Right cardiac atrium (tissue), 5 donors: ENCODE data around the gene B9D1. TPM values are rescaled to one million over a fixed set of nuclear protein-coding genes. Genes with fewer than 3 reads are reported as not detected.

Source experiments
- ATAC-seq, 2 donors: fragments of 200-7000 bp; cut with Tn5 transposase; one replicate each; pipeline versions ENCODE4 v1.8.0 to v1.9.1; 2020; ENCODE audit warnings: moderate library complexity in 2 of 2, mild to moderate bottlenecking in 1 of 2
- DNase-seq, 3 donors: peaks; one replicate each; pipeline ENCODE4 v3.0.0-alpha.2; 2020
- H3K27ac ChIP-seq: one replicate; pipeline ENCODE4 v1.5.1; 2013; ENCODE audit warnings: mild to moderate bottlenecking, low read length, control low read depth, moderate library complexity
- H3K27me3 ChIP-seq: one replicate; pipeline ENCODE4 v1.6.1; 2013; ENCODE audit not compliant: control insufficient read depth, insufficient read depth
- H3K4me1 ChIP-seq: one replicate; pipeline ENCODE4 v1.6.1; 2013; ENCODE audit warnings: low read length; ENCODE audit not compliant: control insufficient read depth, insufficient read depth
- H3K4me3 ChIP-seq: one replicate; pipeline ENCODE4 v1.5.1; 2013; ENCODE audit warnings: low read length, control low read depth
- H3K9me3 ChIP-seq: one replicate; pipeline ENCODE4 v1.6.1; 2013; ENCODE audit warnings: low read length; ENCODE audit not compliant: control insufficient read depth
- WGBS: extraction: QIAGEN DNeasy Blood & Tissue Kit; methylation state at CpG from one replicate; pipeline ENCODE4 v1.1.7; 2013; 5-methylcytosine and 5-hydroxymethylcytosine counted together
- intact Hi-C, 4 donors: fragments of 100-400 bp; cut with DNase I; formaldehyde crosslinking; loops; one replicate each; pipeline versions ENCODE4 v1.11.0 to v1.14.0; 2022 to 2023
- polyA plus RNA-seq: library from polyadenylated mRNA; stranded (reverse); fragments of 200-250 nt; gene quantifications from one replicate; pipeline ENCODE4 v1.2.3, GENCODE V29; 2013
- total RNA-seq, 4 donors: library from RNA; stranded (reverse); fragmentation: NEBNext Ultra II Directional; extraction: Animal tissue kit (Norgen Biotek cat#: 25700); gene quantifications; one replicate each; pipeline ENCODE4 v1.2.1, GENCODE V29; 2021
- donor health status: healthy with polysubstance abuse.
- donor health status: DM: no; HTN: yes; CAD: no.
- donor health status: DM: no; HTN: no; CAD: no.
- donor health status: DM: no; HTN: yes; CAD: no; lungs with severe emphysema.
- donor health status: DM: yes; HTN: yes; CAD: no.

The B9D1 gene
- total and polyA plus RNA-seq, 5 donors = 9.8 to 20.9 (median 12.2) TPM

GRCh38 chr17:19342611-19343255 lies 19.8 kb downstream of the B9D1 start:
- no peak for DNase-seq
- Histone ChIP-seq H3K27ac (no peak overlapping the region), H3K4me1 (peaks cover 18% of the 10 kb centered on the region), H3K9me3 (no peaks in the 10 kb centered on the region), H3K4me3 (no peak overlapping the region), H3K27me3 (no peaks in the 10 kb centered on the region)
- no peak for ATAC-seq
- 59% methylated on average over 7 of the region's 7 CpGs for WGBS
- intact Hi-C loops = no loop called here

GRCh38 chr17:19341641-19342610 lies 20.6 kb downstream of the B9D1 start:
- H3K4me1 ChIP-seq = peaks cover 19% of the 10 kb centered on the region
- 46% methylated on average over 20 of the region's 20 CpGs for WGBS

GRCh38 chr17:19341211-19341631 lies 21.3 kb downstream of the B9D1 start:
- intact Hi-C loops = no loop called here
- ATAC-seq (no peak), DNase-seq (no peak)
- H3K4me1 ChIP-seq = peaks cover 17% of the 10 kb centered on the region
- no peak overlapping the region for H3K27ac ChIP-seq
- H3K9me3 ChIP-seq = no peaks in the 10 kb centered on the region
- no peak overlapping the region for H3K4me3 ChIP-seq
- H3K27me3 ChIP-seq = no peaks in the 10 kb centered on the region
- WGBS = 63% methylated on average over 7 of the region's 7 CpGs

More at GRCh38 chr17:19341641-19342610, 20.6 kb downstream of the B9D1 start:
- ATAC-seq (no peak), DNase-seq (no peak)
- Histone ChIP-seq H3K27ac (no peak overlapping the region), H3K9me3 (no peaks in the 10 kb centered on the region), H3K27me3 (no peaks in the 10 kb centered on the region), H3K4me3 (no peak overlapping the region)
- intact Hi-C loops = no loop called here

GRCh38 chr17:19339341-19339815 lies 23.1 kb downstream of the B9D1 start:
- H3K4me1 ChIP-seq = peaks cover 13% of the 10 kb centered on the region
- no peaks in the 10 kb centered on the region for H3K27me3 ChIP-seq
- H3K9me3 ChIP-seq = no peaks in the 10 kb centered on the region
- ATAC-seq = no peak
- no peak for DNase-seq
- 53% methylated on average over 2 of the region's 2 CpGs for WGBS
- H3K4me3 ChIP-seq = no peak overlapping the region
- no peak overlapping the region for H3K27ac ChIP-seq
- intact Hi-C loops = no loop called here

- ATAC-seq = peak; percentile 58 to 63
Observed at GRCh38 chr17:19338031-19338990, 24.2 kb downstream of the B9D1 start.

GRCh38 chr17:19337712-19338023 lies 24.9 kb downstream of the B9D1 start:
- peak overlapping the region; percentile 62 for H3K27ac ChIP-seq
- intact Hi-C loops = no loop called here
- no peak overlapping the region for H3K4me3 ChIP-seq
- ATAC-seq = peak; percentile 28 to 30
- H3K4me1 ChIP-seq = peaks cover 13% of the 10 kb centered on the region
- H3K9me3 ChIP-seq = no peaks in the 10 kb centered on the region
- WGBS = 39% methylated on average over 2 of the region's 2 CpGs
- H3K27me3 ChIP-seq = no peaks in the 10 kb centered on the region
- peak in 2 of 3 donors; percentile 73 to 80 for DNase-seq

More at GRCh38 chr17:19338031-19338990, 24.2 kb downstream of the B9D1 start:
- WGBS = 67% methylated on average over 7 of the region's 7 CpGs
- Histone ChIP-seq H3K9me3 (no peaks in the 10 kb centered on the region), H3K27me3 (no peaks in the 10 kb centered on the region), H3K27ac (peak overlapping the region; percentile 62), H3K4me1 (peaks cover 13% of the 10 kb centered on the region), H3K4me3 (no peak overlapping the region)
- peak; percentile 66 to 85 (median 82) for DNase-seq
- intact Hi-C loops = no loop called here

- no peak overlapping the region for H3K4me3 ChIP-seq
- WGBS = 57% methylated on average over 21 of the region's 21 CpGs
- ATAC-seq (peak; percentile 22 to 38), DNase-seq (peak in 1 of 3 donors; percentile 73)
- intact Hi-C loops = no loop called here
- H3K27ac ChIP-seq = peak overlapping the region; percentile 62
- H3K9me3 ChIP-seq = no peaks in the 10 kb centered on the region
- H3K4me1 ChIP-seq = peaks cover 13% of the 10 kb centered on the region
- H3K27me3 ChIP-seq = no peaks in the 10 kb centered on the region
Observed at GRCh38 chr17:19336938-19337711, 25.4 kb downstream of the B9D1 start.

GRCh38 chr17:19335951-19336631 lies 26.4 kb downstream of the B9D1 start:
- Histone ChIP-seq H3K27me3 (no peaks in the 10 kb centered on the region), H3K9me3 (no peaks in the 10 kb centered on the region), H3K4me1 (peaks cover 10% of the 10 kb centered on the region), H3K4me3 (no peak overlapping the region), H3K27ac (no peak overlapping the region)
- DNase-seq (no peak), ATAC-seq (no peak)
- intact Hi-C loops = no loop called here
- WGBS = 79% methylated on average over 18 of the region's 18 CpGs

GRCh38 chr17:19334331-19334730 lies 28.2 kb downstream of the B9D1 start:
- WGBS = 88% methylated on average over 6 of the region's 6 CpGs
- no peak for DNase-seq
- intact Hi-C loops = no loop called here

More at GRCh38 chr17:19334331-19334730, 28.2 kb downstream of the B9D1 start:
- Histone ChIP-seq H3K9me3 (no peaks in the 10 kb centered on the region), H3K27ac (no peak overlapping the region), H3K4me1 (peaks cover 10% of the 10 kb centered on the region), H3K27me3 (no peaks in the 10 kb centered on the region), H3K4me3 (no peak overlapping the region)
- no peak for ATAC-seq
